HepG2 (cell line): ENCODE measurements around the gene GRIP1. TPM values are rescaled to one million over a fixed set of nuclear protein-coding genes. Genes with fewer than 3 reads are reported as not detected.

Experiments
- ATAC-seq: fragments of 200-7000 bp; cut with Tn5 transposase; 3 replicates; pipeline ENCODE4 v1.9.1; 2020; ENCODE audit warnings: mild to moderate bottlenecking, moderate library complexity
- BruUV-seq: library from RNA; stranded (reverse); fragments of 400-500 nt; replicated peaks from 2 replicates; lab custom pipeline; 2021; lab: Mats Ljungman, UMichigan
- CTCF ChIA-PET: fragments of 300-600 bp; formaldehyde crosslinking; extraction: SDS; loops from one replicate; lab custom pipeline; 2021; ENCODE audit warnings: low total read pairs, inconsistent platforms, low intra/inter-chr PET ratio; lab: Yijun Ruan, JAX
- POLR2A ChIA-PET: fragments of 350-600 bp; sonication (Branson Sonifier 250); formaldehyde crosslinking; loops from one replicate; lab custom pipeline; 2020; ENCODE audit warnings: antibody characterized with exemption, inconsistent platforms; lab: Yijun Ruan, JAX
- DNase-seq: peaks from one replicate; pipeline ENCODE4 v3.0.0-alpha.2; 2015; ENCODE audit warnings: low spot score
- FAIRE-seq: peaks from 3 replicates; lab custom pipeline; 2011; peaks lifted over from hg19 to GRCh38; lab: Jason Lieb, UNC
- H2AFZ ChIP-seq: one replicate; pipeline ENCODE4 v1.6.1; 2011; ENCODE audit warnings: low read length, inconsistent platforms
- H3K27ac ChIP-seq: fragments of 300-600 bp; 3 replicates; pipeline ENCODE4 v1.8.0; 2011; ENCODE audit warnings: mixed run types, mild to moderate bottlenecking, mixed read lengths, low read length, inconsistent platforms; ENCODE audit not compliant: insufficient read depth; ENCODE audit errors: extremely low read length
- H3K27me3 ChIP-seq, 2 experiments: fragments of 200-600 bp in 1 of 2; 2 replicates in 1 of 2; 3 replicates in 1 of 2; pipeline versions ENCODE4 v1.6.0 to v1.8.0; 2011; ENCODE audit warnings: low read length in 2 of 2, mild to moderate bottlenecking in 2 of 2, moderate library complexity in 2 of 2, inconsistent platforms in 1 of 2; ENCODE audit not compliant: insufficient read depth in 2 of 2, control insufficient read depth in 1 of 2
- H3K36me3 ChIP-seq, 2 experiments: fragments of 200-600 bp in 1 of 2; replicated peaks in 1 of 2; 2 replicates in 1 of 2; 3 replicates in 1 of 2; pipeline versions ENCODE4 v1.5.1 to v1.8.0; 2011; ENCODE audit warnings: low read length in 2 of 2, inconsistent platforms in 1 of 2; ENCODE audit not compliant: insufficient read depth in 2 of 2, control insufficient read depth in 1 of 2
- H3K4me1 ChIP-seq: 2 replicates; pipeline ENCODE4 v1.5.1; 2012; ENCODE audit warnings: low read length, inconsistent platforms; ENCODE audit not compliant: insufficient read depth
- H3K4me2 ChIP-seq: 2 replicates; pipeline ENCODE4 v1.6.0; 2011; ENCODE audit warnings: low read depth, low read length, inconsistent platforms
- H3K4me3 ChIP-seq, 3 experiments: fragments of 200-600 bp in 1 of 3; sonication (generic), shearing (Covaris generic) in 1 of 3; replicated peaks in 1 of 3; 2 replicates each; pipeline ENCODE4 v1.5.1; 2011 to 2016; ENCODE audit warnings: low read length in 3 of 3, inconsistent platforms in 2 of 3, low read depth in 2 of 3, mild to moderate bottlenecking in 2 of 3, control low read depth in 1 of 3, mixed read lengths in 1 of 3; ENCODE audit not compliant: insufficient read depth in 1 of 3
- H3K79me2 ChIP-seq: one replicate; pipeline ENCODE4 v1.6.1; 2011; ENCODE audit warnings: low read length, inconsistent platforms; ENCODE audit not compliant: insufficient read depth
- H3K9ac ChIP-seq: 2 replicates; pipeline ENCODE4 v1.6.0; 2011; ENCODE audit warnings: mild to moderate bottlenecking, low read depth, low read length, inconsistent platforms; ENCODE audit not compliant: insufficient read depth
- H3K9me3 ChIP-seq: 2 replicates; pipeline ENCODE4 v1.5.1; 2012; ENCODE audit warnings: mild to moderate bottlenecking, low read length
- H4K20me1 ChIP-seq: 2 replicates; pipeline ENCODE4 v1.6.0; 2011; ENCODE audit warnings: inconsistent platforms, mild to moderate bottlenecking, low read length, moderate library complexity; ENCODE audit not compliant: insufficient read depth
- GMEB2 ChIP-seq: IDR thresholded peaks from 2 replicates; pipeline ENCODE4 v1.6.1; 2016; ENCODE audit warnings: missing biosample characterization, missing genetic modification reagents, low read depth
- IKZF1 ChIP-seq: fragments of 450-650 bp; IDR thresholded peaks from 2 replicates; pipeline ENCODE4 v1.7.1; 2016
- ZMYM3 ChIP-seq: sonication (generic); formaldehyde crosslinking; IDR thresholded peaks from 2 replicates; pipeline ENCODE4 v1.5.1; 2020; ENCODE audit warnings: mild to moderate bottlenecking, missing genetic modification reagents
- ZNF17 ChIP-seq: sonication (generic); formaldehyde crosslinking; IDR thresholded peaks from 2 replicates; pipeline ENCODE4 v1.5.0; 2020; ENCODE audit warnings: mild to moderate bottlenecking, missing genetic modification reagents
- ZNF260 ChIP-seq: sonication (generic); formaldehyde crosslinking; IDR thresholded peaks from 2 replicates; pipeline ENCODE4 v1.4.0; 2020; ENCODE audit warnings: missing genetic modification reagents, low read depth, mild to moderate bottlenecking, borderline replicate concordance
- ZNF446 ChIP-seq: sonication (generic); formaldehyde crosslinking; IDR thresholded peaks from 2 replicates; pipeline ENCODE4 v1.5.0; 2020; ENCODE audit warnings: mild to moderate bottlenecking, missing genetic modification reagents
- ZNF562 ChIP-seq: sonication (generic); formaldehyde crosslinking; IDR thresholded peaks from 2 replicates; pipeline ENCODE4 v1.8.0; 2022; ENCODE audit warnings: missing genetic modification reagents, borderline replicate concordance
- ZNF660 ChIP-seq: sonication (generic); formaldehyde crosslinking; IDR thresholded peaks from 2 replicates; pipeline ENCODE4 v1.5.1; 2020; ENCODE audit warnings: mild to moderate bottlenecking, low read depth, missing genetic modification reagents, borderline replicate concordance
- WGBS: methylation state at CpG from one replicate; pipeline ENCODE4 v1.1.6; 2017; ENCODE audit warnings: low lambda C conversion rate; 5-methylcytosine and 5-hydroxymethylcytosine counted together
- in situ Hi-C: cut with HindIII; loops from 2 replicates; pipeline ENCODE4 v1.10.0; 2017; ENCODE audit warnings: low pct_unique_long_range_greater_than_20kb; ENCODE audit not compliant: extremely low pct_ligation_motif_present
- intact Hi-C: fragments of 100-400 bp; cut with micrococcal nuclease; formaldehyde crosslinking; loops from one replicate; pipeline ENCODE4 v1.10.0; 2022; ENCODE audit not compliant: unreplicated experiment
- polyA plus RNA-seq, 8 experiments: library from polyadenylated mRNA; depleted of rRNA in 3 of 8; stranded (reverse) in 7 of 8; unstranded in 1 of 8; fragments of >200 nt; fragmentation: Illumina TruSeq in 4 of 8; extraction: Trizol in 4 of 8; gene quantifications; 2 replicates each; pipeline versions ENCODE4 v1.2.1 to v1.2.3, GENCODE V29; 2011 to 2016; ENCODE audit warnings: low read depth in 4 of 8, missing spikeins in 1 of 8, mixed read lengths in 1 of 8; ENCODE audit not compliant: insufficient read depth in 1 of 8
- total RNA-seq, 5 experiments: library from RNA; depleted of rRNA; stranded (reverse); fragments of >200 nt; fragmentation: Illumina TruSeq; extraction: Trizol; gene quantifications; 2 replicates each; pipeline ENCODE4 v1.2.3, GENCODE V29; 2016; ENCODE audit warnings: low read depth in 1 of 5
- TF ChIP-seq, protein P1 (sequence below): sonication (generic); formaldehyde crosslinking; IDR thresholded peaks from 2 replicates; pipeline ENCODE4 v1.4.0; 2020; ENCODE audit warnings: mild to moderate bottlenecking, missing genetic modification reagents
- TF ChIP-seq, protein P2 (sequence below): sonication (generic); formaldehyde crosslinking; IDR thresholded peaks from 2 replicates; pipeline ENCODE4 v1.8.0; 2022; ENCODE audit warnings: mild to moderate bottlenecking, missing genetic modification reagents, moderate library complexity

The GRIP1 gene
- total and polyA plus RNA-seq, 2 of the 13 experiments (the other 11 are each of a cell fraction or from before 2014, with no cell fraction given): not detected

GRCh38 chr12:66589095-66589494, 89.8 kb downstream of the GRIP1 start (continued):
- TF ChIP-seq GMEB2: no peak

GRCh38 chr12:66587912-66588311, 91.0 kb downstream of the GRIP1 start:
- no peaks in the 10 kb centered on the region for H3K79me2 ChIP-seq
- no peaks in the 10 kb centered on the region for H3K4me1 ChIP-seq
- ATAC-seq (no peak), DNase-seq (no peak), FAIRE-seq (no peak)
- no peaks in the 10 kb centered on the region for H3K36me3 ChIP-seq
- CTCF ChIA-PET: no interaction called here
- no peak overlapping the region for H3K9ac ChIP-seq
- BruUV-seq: no TSS peak
- no peaks in the 10 kb centered on the region for H3K9me3 ChIP-seq
- in situ Hi-C loops (no loop called here), intact Hi-C loops (no loop called here)
- no peak overlapping the region for H3K27ac ChIP-seq
- no peak overlapping the region for H2AFZ ChIP-seq
- POLR2A ChIA-PET: no interaction called here
- no peaks in the 10 kb centered on the region for H4K20me1 ChIP-seq
- TF ChIP-seq IKZF1: no peak
- no peak for TF ChIP-seq ZNF660 (CRISPR knock-in tag)
- TF ChIP-seq ZNF17 (CRISPR knock-in tag): no peak
- TF ChIP-seq ZNF260 (CRISPR knock-in tag): no peak
- TF ChIP-seq, protein P1, sequence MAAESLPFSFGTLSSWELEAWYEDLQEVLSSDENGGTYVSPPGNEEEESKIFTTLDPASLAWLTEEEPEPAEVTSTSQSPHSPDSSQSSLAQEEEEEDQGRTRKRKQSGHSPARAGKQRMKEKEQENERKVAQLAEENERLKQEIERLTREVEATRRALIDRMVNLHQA (CRISPR knock-in tag): no peak
- no peak for TF ChIP-seq ZNF446
- TF ChIP-seq ZMYM3 (CRISPR knock-in tag): no peak
- TF ChIP-seq, protein P2, sequence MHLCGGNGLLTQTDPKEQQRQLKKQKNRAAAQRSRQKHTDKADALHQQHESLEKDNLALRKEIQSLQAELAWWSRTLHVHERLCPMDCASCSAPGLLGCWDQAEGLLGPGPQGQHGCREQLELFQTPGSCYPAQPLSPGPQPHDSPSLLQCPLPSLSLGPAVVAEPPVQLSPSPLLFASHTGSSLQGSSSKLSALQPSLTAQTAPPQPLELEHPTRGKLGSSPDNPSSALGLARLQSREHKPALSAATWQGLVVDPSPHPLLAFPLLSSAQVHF (CRISPR knock-in tag): no peak
- TF ChIP-seq ZNF562 (CRISPR knock-in tag): no peak
- H3K27me3 ChIP-seq: no peaks in the 10 kb centered on the region
- no peak overlapping the region for H3K4me2 ChIP-seq
- no peak overlapping the region for H3K4me3 ChIP-seq
- WGBS: 57% methylated on average over 6 of the region's 6 CpGs
